Astrocyte of the spinal cord (primary cell): Measurements from ENCODE around the gene PDCD1LG2.

Experiments
- DNase-seq: peaks from one replicate; pipeline ENCODE4 v3.0.0; 2011; ENCODE audit warnings: low read depth, low spot score
- H3K4me3 ChIP-seq: 2 replicates; pipeline ENCODE4 v1.5.1; 2011; ENCODE audit warnings: low read depth, mild to moderate bottlenecking, low read length, moderate library complexity
- in situ Hi-C: cut with HindIII; loops from 2 replicates; pipeline ENCODE4 v1.10.0; 2017; ENCODE audit warnings: low sequenced_read_pairs
- TF ChIP-seq, protein P1 (sequence below): IDR thresholded peaks from 2 replicates; pipeline ENCODE4 v1.5.1; 2012; ENCODE audit warnings: low read depth, mild to moderate bottlenecking, low read length, inconsistent platforms

Gene PDCD1LG2

DNA sequence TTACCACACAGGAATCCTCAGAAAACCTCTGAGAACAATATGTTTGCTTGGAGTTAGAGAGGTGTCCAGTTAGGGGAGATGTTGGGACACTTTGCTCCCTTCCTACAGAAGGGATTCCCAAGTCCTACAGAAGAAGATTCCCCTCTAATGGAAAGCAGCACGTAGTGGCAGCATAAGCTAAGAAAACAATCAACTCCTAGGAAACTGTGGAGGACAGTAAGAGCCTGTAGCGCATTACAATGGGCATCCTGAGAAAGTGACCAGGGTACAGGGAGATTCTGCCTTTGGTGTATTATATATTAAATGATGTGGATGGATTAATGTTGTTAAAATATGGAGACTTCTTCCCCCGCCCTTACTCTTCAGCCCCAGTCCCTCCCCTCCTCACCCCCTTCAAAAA, 104.7 kb downstream of the PDCD1LG2 start:
- TF ChIP-seq, protein P1, sequence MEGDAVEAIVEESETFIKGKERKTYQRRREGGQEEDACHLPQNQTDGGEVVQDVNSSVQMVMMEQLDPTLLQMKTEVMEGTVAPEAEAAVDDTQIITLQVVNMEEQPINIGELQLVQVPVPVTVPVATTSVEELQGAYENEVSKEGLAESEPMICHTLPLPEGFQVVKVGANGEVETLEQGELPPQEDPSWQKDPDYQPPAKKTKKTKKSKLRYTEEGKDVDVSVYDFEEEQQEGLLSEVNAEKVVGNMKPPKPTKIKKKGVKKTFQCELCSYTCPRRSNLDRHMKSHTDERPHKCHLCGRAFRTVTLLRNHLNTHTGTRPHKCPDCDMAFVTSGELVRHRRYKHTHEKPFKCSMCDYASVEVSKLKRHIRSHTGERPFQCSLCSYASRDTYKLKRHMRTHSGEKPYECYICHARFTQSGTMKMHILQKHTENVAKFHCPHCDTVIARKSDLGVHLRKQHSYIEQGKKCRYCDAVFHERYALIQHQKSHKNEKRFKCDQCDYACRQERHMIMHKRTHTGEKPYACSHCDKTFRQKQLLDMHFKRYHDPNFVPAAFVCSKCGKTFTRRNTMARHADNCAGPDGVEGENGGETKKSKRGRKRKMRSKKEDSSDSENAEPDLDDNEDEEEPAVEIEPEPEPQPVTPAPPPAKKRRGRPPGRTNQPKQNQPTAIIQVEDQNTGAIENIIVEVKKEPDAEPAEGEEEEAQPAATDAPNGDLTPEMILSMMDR: no peak
- in situ Hi-C loops: no loop called here
- no peak for DNase-seq
- H3K4me3 ChIP-seq: no peak overlapping the region

DNA sequence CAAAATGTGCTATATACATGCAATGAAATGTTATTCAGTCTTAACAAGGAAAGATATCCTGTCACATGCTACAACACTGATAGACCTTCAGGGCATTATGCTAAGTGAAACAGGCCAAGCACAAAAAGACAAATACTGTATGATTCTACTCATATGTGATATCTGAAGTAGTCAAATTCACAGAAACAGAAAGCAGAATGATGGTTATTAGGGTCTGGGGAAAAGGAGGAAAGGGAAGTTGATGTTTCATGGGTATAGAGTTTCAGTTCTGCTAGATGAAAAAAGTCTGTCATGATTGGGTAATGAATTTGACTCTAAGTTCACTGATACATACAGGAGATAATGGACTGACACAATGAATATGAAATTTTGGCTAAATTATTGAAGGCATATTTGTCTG, 107.4 kb downstream of the PDCD1LG2 start:
- no peak overlapping the region for H3K4me3 ChIP-seq
- in situ Hi-C loops: no loop called here
- TF ChIP-seq, protein P1: no peak
- no peak for DNase-seq

DNA sequence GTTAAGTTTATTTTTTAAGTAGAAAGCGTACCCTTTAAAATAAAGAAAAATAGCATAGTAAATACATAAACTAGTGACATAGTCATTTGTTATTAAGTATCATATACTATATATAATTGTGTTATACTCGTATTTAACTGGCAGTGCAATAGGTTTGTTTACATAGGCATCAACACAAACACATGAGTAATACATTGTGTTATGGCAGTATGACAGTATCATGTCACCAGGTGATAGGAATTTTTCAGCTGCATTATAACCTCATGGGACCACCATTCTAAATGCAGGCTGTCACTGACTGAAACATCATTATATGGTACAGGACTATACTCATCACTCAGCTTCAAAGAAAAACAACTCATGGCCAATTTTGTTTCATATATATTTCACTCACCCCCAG, 110.2 kb downstream of the PDCD1LG2 start:
- TF ChIP-seq, protein P1: no peak
- DNase-seq: no peak
- no peak overlapping the region for H3K4me3 ChIP-seq
- in situ Hi-C loops: no loop called here
